T-cell (primary cell): ENCODE measurements around the gene RPH3AL. TPM values are rescaled to one million over a fixed set of nuclear protein-coding genes. Genes with fewer than 3 reads are reported as not detected.

Source experiments
- ATAC-seq, 4 experiments: fragments of 200-7000 bp in 3 of 4; fragments of 150-1000 bp in 1 of 4; cut with Tn5 transposase; replicated peaks in 1 of 4; 1 replicate in 3 of 4; 2 replicates in 1 of 4; pipeline ENCODE4 v1.10.0; 2021; ENCODE audit warnings: moderate library complexity in 3 of 4, mild to moderate bottlenecking in 2 of 4, moderate number of reproducible peaks in 1 of 4
- CTCF ChIA-PET, 2 donors: fragments of 300-600 bp; sonication (Branson Sonifier 250); formaldehyde crosslinking; loops; one replicate each; lab custom pipeline; 2022; ENCODE audit warnings: antibody characterized with exemption in 2 of 2; lab: Charles Lee
- POLR2A ChIA-PET, 2 donors: fragments of 300-600 bp; sonication (Branson Sonifier 250); formaldehyde crosslinking; loops; one replicate each; lab custom pipeline; 2022; ENCODE audit warnings: antibody characterized with exemption in 2 of 2; lab: Charles Lee
- DNase-seq, 35 experiments: peaks; one replicate each; pipeline versions ENCODE4 v3.0.0 to v3.0.0-alpha.2; 2013 to 2023
- H3K27ac ChIP-seq: one replicate; pipeline ENCODE4 v1.5.1; 2013; ENCODE audit warnings: low read length
- H3K27me3 ChIP-seq, 2 experiments: replicated peaks in 1 of 2; 1 replicate in 1 of 2; 2 replicates in 1 of 2; pipeline versions ENCODE4 v1.6.1 to v1.7.0; 2013; ENCODE audit warnings: low read length in 1 of 2, mixed read lengths in 1 of 2; ENCODE audit not compliant: control insufficient read depth in 2 of 2, insufficient read depth in 2 of 2; ENCODE audit errors: extremely low read depth in 1 of 2
- H3K36me3 ChIP-seq, 2 donors: 1 replicate in 1 of 2; 2 replicates in 1 of 2; pipeline versions ENCODE4 v1.6.1 to v1.7.0; 2013; ENCODE audit warnings: low read length in 1 of 2; ENCODE audit not compliant: control insufficient read depth in 2 of 2, insufficient read depth in 1 of 2; ENCODE audit errors: extremely low read depth in 1 of 2
- H3K4me1 ChIP-seq, 2 experiments: 1 replicate in 1 of 2; 2 replicates in 1 of 2; pipeline versions ENCODE4 v1.6.1 to v1.7.0; 2013; ENCODE audit warnings: low read length in 2 of 2, mixed read lengths in 1 of 2; ENCODE audit not compliant: insufficient read depth in 2 of 2, control insufficient read depth in 1 of 2; ENCODE audit errors: extremely low read depth in 1 of 2
- H3K4me3 ChIP-seq, 2 donors: 1 replicate in 1 of 2; 2 replicates in 1 of 2; pipeline versions ENCODE4 v1.5.1 to v1.7.0; 2013; ENCODE audit warnings: mild to moderate bottlenecking in 2 of 2, low read length in 1 of 2, moderate library complexity in 1 of 2; ENCODE audit not compliant: control insufficient read depth in 1 of 2; ENCODE audit errors: extremely low read depth in 1 of 2
- H3K9me3 ChIP-seq: 2 replicates; pipeline ENCODE4 v1.7.0; 2013
- H3K27ac Mint-ChIP-seq, 2 donors: one replicate each; pipeline ENCODE4 v1.8.0; 2020 to 2021; ENCODE audit warnings: mild to moderate bottlenecking in 2 of 2, mixed read lengths in 2 of 2
- H3K27me3 Mint-ChIP-seq, 2 donors: one replicate each; pipeline ENCODE4 v1.8.0; 2021 to 2022; ENCODE audit warnings: mixed read lengths in 2 of 2
- H3K36me3 Mint-ChIP-seq: one replicate; pipeline ENCODE4 v1.8.0; 2021; ENCODE audit warnings: mixed read lengths
- H3K4me1 Mint-ChIP-seq, 3 donors: one replicate each; pipeline ENCODE4 v1.8.0; 2020 to 2022; ENCODE audit warnings: mixed read lengths in 3 of 3, mild to moderate bottlenecking in 1 of 3
- H3K4me3 Mint-ChIP-seq, 3 donors: one replicate each; pipeline ENCODE4 v1.8.0; 2020 to 2022; ENCODE audit warnings: mild to moderate bottlenecking in 3 of 3, mixed read lengths in 3 of 3, moderate library complexity in 3 of 3
- H3K9me3 Mint-ChIP-seq, 3 donors: one replicate each; pipeline ENCODE4 v1.8.0; 2020 to 2022; ENCODE audit warnings: mixed read lengths in 3 of 3
- WGBS: methylation state at CpG from one replicate; pipeline ENCODE4 v1.1.5; 2013; ENCODE audit warnings: missing lambda C conversion rate; ENCODE audit not compliant: insufficient coverage; 5-methylcytosine and 5-hydroxymethylcytosine counted together
- total RNA-seq, 35 experiments: library from RNA in 6 of 35; stranded (reverse) in 6 of 35; fragments of 120-200 nt in 1 of 35; gene quantifications; one replicate each; pipeline versions ENCODE4 v1.2.1 to v1.2.4 and lab custom pipeline; 2013 to 2026

Gene RPH3AL
- total RNA-seq, 5 donors from 2014 or later (not counting 1 experiment from before 2014, with no cell fraction given) = 4.5 to 10.5 (median 5.3) TPM

DNA sequence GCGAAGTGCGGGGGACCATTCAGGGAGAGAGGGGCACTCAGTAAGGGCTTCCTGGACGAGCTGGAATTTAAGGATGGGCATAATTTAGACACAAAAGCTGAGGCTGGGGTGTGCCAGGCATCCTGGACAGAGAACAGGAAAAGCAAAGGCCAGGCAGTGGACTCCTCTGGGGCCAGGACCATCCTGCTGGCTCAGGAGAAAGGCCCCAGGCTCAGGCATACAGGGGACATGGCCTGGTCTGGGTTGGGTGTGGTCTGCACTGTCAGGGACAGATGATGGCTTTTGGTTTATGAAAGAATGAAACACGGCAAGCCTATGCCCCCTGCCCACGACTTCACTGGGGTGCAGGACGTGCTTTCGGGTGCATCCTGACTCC, 122.2 kb downstream of the RPH3AL start:
- Mint-ChIP-seq H3K4me3 (no peak overlapping the region), H3K4me1 (no peaks in the 10 kb centered on the region), H3K27me3 (peaks cover 0 to 2% of the 10 kb centered on the region in 2 donors), H3K9me3 (no peaks in the 10 kb centered on the region), H3K36me3 (no peaks in the 10 kb centered on the region), H3K27ac (no peak overlapping the region)
- 84% methylated on average over 7 of the region's 7 CpGs for WGBS
- Histone ChIP-seq H3K4me1 (no peaks in the 10 kb centered on the region), H3K36me3 (no peaks in the 10 kb centered on the region), H3K9me3 (no peaks in the 10 kb centered on the region), H3K27me3 (peaks cover 0 to 15% of the 10 kb centered on the region in 2 experiments), H3K4me3 (no peak overlapping the region), H3K27ac (no peak overlapping the region)
- ChIA-PET CTCF (no interaction called here), POLR2A (no interaction called here)
- DNase-seq = no peak
- no peak for ATAC-seq

- H3K36me3 ChIP-seq = no peaks in the 10 kb centered on the region
- H3K36me3 Mint-ChIP-seq = no peaks in the 10 kb centered on the region
- no peak overlapping the region for H3K27ac ChIP-seq
- H3K4me3 ChIP-seq = no peak overlapping the region
- peaks cover 0 to 1% of the 10 kb centered on the region in 2 donors for H3K27me3 Mint-ChIP-seq
- peaks cover 0 to 15% of the 10 kb centered on the region in 2 experiments for H3K27me3 ChIP-seq
- H3K4me1 Mint-ChIP-seq = no peaks in the 10 kb centered on the region
- no peaks in the 10 kb centered on the region for H3K9me3 ChIP-seq
- DNase-seq (no peak), ATAC-seq (no peak)
- H3K4me3 Mint-ChIP-seq = no peak overlapping the region
- H3K4me1 ChIP-seq = no peaks in the 10 kb centered on the region
- WGBS = 94% methylated on average over 4 of the region's 15 CpGs
- H3K27ac Mint-ChIP-seq = no peak overlapping the region
- POLR2A ChIA-PET = no interaction called here
- CTCF ChIA-PET = no interaction called here
- H3K9me3 Mint-ChIP-seq = no peaks in the 10 kb centered on the region
Observed at GRCh38 chr17:229709-230394, 122.8 kb downstream of the RPH3AL start.

DNA sequence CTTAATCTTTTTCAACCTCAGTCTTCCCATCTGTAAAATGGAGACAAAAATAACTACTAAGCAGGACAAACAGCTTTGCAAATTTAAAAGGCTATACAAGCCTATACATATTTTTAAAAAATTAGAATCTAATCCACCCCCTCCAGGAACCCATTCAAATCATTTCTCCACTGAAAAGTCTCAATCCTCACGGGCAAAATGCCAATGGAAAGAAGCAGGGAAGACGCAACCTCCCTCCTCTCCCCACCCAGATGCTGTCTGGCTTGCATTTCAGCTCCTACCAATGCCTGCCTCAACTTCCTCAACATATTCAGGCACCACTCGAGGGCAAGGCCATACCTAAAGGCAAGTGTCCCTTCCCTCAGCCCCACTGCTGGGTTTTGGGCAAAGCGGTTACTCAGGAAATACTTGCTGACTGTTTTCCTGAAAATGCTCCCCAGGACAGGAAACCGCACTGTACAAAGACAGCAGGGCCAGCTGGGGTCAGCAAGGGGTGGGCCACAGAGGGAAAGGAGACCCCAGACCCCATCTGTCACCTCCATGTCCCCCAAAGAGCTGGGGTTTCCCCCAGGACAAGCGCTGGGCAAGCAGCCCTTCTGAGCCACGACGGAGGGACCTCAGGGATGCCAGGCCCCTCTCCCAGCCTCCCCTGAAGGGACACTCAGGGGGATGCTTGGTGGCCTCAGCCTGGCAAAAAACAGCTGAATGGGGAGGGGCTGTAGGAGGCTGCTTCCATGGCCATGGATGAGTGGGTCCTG, 123.5 kb downstream of the RPH3AL start:
- 62% methylated on average over 3 of the region's 8 CpGs for WGBS

DNA sequence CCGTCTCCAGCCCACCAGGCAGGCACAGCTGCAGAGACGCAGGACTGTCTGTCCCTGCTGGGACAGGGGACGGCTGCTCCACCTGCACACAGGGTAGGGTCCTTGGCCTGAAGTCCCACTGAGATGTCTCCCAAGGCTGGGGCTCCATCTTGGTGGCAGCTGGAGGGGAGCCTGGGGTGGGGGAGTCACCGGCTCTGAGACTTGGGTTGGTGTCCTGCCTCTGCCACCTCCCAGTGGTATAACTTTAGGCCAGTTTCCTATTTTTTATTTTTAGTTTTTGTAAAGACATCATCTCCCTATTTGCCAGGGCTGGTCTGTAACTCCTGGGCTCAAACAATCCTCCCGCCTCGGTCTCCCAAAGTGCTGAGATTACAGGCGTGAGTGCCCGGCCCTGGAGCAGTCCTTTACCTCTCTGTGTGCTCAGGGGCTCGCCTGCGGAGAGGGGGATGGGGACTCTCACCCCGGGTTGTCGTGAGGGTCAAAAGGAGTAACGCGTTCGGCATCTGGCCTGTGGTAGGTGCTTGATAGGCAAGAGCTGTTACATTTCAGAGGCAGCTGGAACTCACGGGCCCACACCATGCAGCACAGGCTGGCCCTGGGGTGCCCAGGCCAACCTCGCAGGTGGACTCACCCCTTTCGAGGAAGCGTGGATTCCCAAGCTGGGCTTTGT, 124.5 kb downstream of the RPH3AL start:
- 80% methylated on average over 12 of the region's 19 CpGs for WGBS
- CTCF ChIA-PET = no interaction called here
- no peaks in the 10 kb centered on the region for H3K4me1 ChIP-seq

More for the DNA sequence above, 123.5 kb downstream of the RPH3AL start:
- no peak for ATAC-seq
- no peaks in the 10 kb centered on the region for H3K9me3 ChIP-seq
- CTCF ChIA-PET = no interaction called here
- H3K4me1 ChIP-seq = no peaks in the 10 kb centered on the region
- H3K27me3 Mint-ChIP-seq = no peaks in the 10 kb centered on the region
- H3K4me3 ChIP-seq = no peak overlapping the region
- no peak overlapping the region for H3K27ac ChIP-seq
- peaks cover 0 to 4% (median 0%) of the 10 kb centered on the region in 3 donors for H3K9me3 Mint-ChIP-seq
- no peak overlapping the region for H3K4me3 Mint-ChIP-seq
- H3K27me3 ChIP-seq = peaks cover 0 to 8% of the 10 kb centered on the region in 2 experiments
- H3K36me3 ChIP-seq = no peaks in the 10 kb centered on the region
- DNase-seq = no peak
- POLR2A ChIA-PET = no interaction called here
- H3K36me3 Mint-ChIP-seq = no peaks in the 10 kb centered on the region
- H3K27ac Mint-ChIP-seq = no peak overlapping the region
- no peaks in the 10 kb centered on the region for H3K4me1 Mint-ChIP-seq

GRCh38 chr17:227078-227945, 125.3 kb downstream of the RPH3AL start:
- peaks cover 0 to 4% (median 0%) of the 10 kb centered on the region in 3 donors for H3K9me3 Mint-ChIP-seq
- POLR2A ChIA-PET = no interaction called here
- no peak for ATAC-seq

More for the DNA sequence above, 124.5 kb downstream of the RPH3AL start:
- Mint-ChIP-seq H3K4me3 (no peak overlapping the region), H3K36me3 (no peaks in the 10 kb centered on the region), H3K27ac (no peak overlapping the region), H3K4me1 (no peaks in the 10 kb centered on the region), H3K27me3 (no peaks in the 10 kb centered on the region), H3K9me3 (peaks cover 0 to 4% (median 0%) of the 10 kb centered on the region in 3 donors)
- no peak for DNase-seq
- Histone ChIP-seq H3K36me3 (no peaks in the 10 kb centered on the region), H3K9me3 (no peaks in the 10 kb centered on the region), H3K27me3 (peaks cover 0 to 2% of the 10 kb centered on the region in 2 experiments), H3K27ac (no peak overlapping the region), H3K4me3 (no peak overlapping the region)
- ATAC-seq = no peak
- POLR2A ChIA-PET = no interaction called here

More at GRCh38 chr17:227078-227945, 125.3 kb downstream of the RPH3AL start:
- H3K4me3 Mint-ChIP-seq = no peak overlapping the region
- H3K4me1 Mint-ChIP-seq = no peaks in the 10 kb centered on the region
- Histone ChIP-seq H3K36me3 (no peaks in the 10 kb centered on the region), H3K27me3 (no peaks in the 10 kb centered on the region), H3K4me1 (no peaks in the 10 kb centered on the region), H3K4me3 (no peak overlapping the region), H3K27ac (no peak overlapping the region), H3K9me3 (no peaks in the 10 kb centered on the region)
- WGBS = 66% methylated on average over 11 of the region's 15 CpGs
- no peaks in the 10 kb centered on the region for H3K36me3 Mint-ChIP-seq
- H3K27ac Mint-ChIP-seq = no peak overlapping the region
- no peaks in the 10 kb centered on the region for H3K27me3 Mint-ChIP-seq
- CTCF ChIA-PET = no interaction called here
- no peak for DNase-seq
